Lower lobe of right lung (tissue), 2 donors: ENCODE measurements around the gene PRAME. TPM values are rescaled to one million over a fixed set of nuclear protein-coding genes. Genes with fewer than 3 reads are reported as not detected.
"Not testable (repeated sequence)": the region's sequence is repeated elsewhere in the genome, so short reads cannot be mapped to it uniquely, and the experiment has no call there.

Experiments
- ATAC-seq, 2 donors: fragments of 200-7000 bp; cut with Tn5 transposase; one replicate each; pipeline ENCODE4 v1.9.1; 2020 to 2022; ENCODE audit warnings: mild to moderate bottlenecking in 2 of 2, moderate library complexity in 2 of 2
- DNase-seq: peaks from one replicate; pipeline ENCODE4 v3.0.0-alpha.2; 2020
- H3K27ac ChIP-seq: fragments of 200-600 bp; one replicate; pipeline ENCODE4 v1.8.0; 2022
- H3K27me3 ChIP-seq: fragments of 200-600 bp; one replicate; pipeline ENCODE4 v1.8.0; 2022; ENCODE audit warnings: low read depth
- H3K36me3 ChIP-seq: fragments of 200-600 bp; one replicate; pipeline ENCODE4 v1.8.0; 2022; ENCODE audit warnings: mild to moderate bottlenecking
- H3K4me1 ChIP-seq: fragments of 200-600 bp; one replicate; pipeline ENCODE4 v1.8.0; 2022
- H3K4me3 ChIP-seq: fragments of 200-600 bp; one replicate; pipeline ENCODE4 v1.8.0; 2022; ENCODE audit warnings: mild to moderate bottlenecking
- H3K9me3 ChIP-seq: fragments of 200-600 bp; one replicate; pipeline ENCODE4 v1.8.0; 2022
- CTCF ChIP-seq: fragments of 200-600 bp; IDR thresholded peaks from one replicate; pipeline ENCODE4 v1.8.0; 2022; ENCODE audit warnings: antibody characterized with exemption, mild to moderate bottlenecking
- intact Hi-C: fragments of 100-400 bp; cut with DNase I; formaldehyde crosslinking; loops from one replicate; pipeline ENCODE4 v1.11.0; 2022
- long read RNA-seq: library from polyadenylated mRNA; unstranded; transcript quantifications from one replicate; pipeline ENCODE4 v2.0.0, GENCODE V29; 2021
- total RNA-seq: library from RNA; stranded (reverse); fragmentation: NEBNext Ultra II Directional; extraction: Animal tissue kit (Norgen Biotek cat#: 25700); gene quantifications from one replicate; pipeline ENCODE4 v1.2.1, GENCODE V29; 2021
- donor health status: DM: no; HTN: yes; CAD: no; lungs with severe emphysema.

PRAME gene
- total RNA-seq, result not detected
- long read RNA-seq, result 0 reads

- Histone ChIP-seq H3K27ac (no peak within 1 kb of the TSS), H3K4me3 (no peak within 1 kb of the TSS), H3K9me3 (no peaks in the 10 kb centered on the region), H3K4me1 (no peaks in the 10 kb centered on the region), H3K36me3 (no peaks in the 10 kb centered on the region), H3K27me3 (no peaks in the 10 kb centered on the region)
- DNase-seq (peak; percentile 75), ATAC-seq (peak; percentile 53 to 77)
- TF ChIP-seq CTCF, result peak; percentile 57
- intact Hi-C loops, result no loop called here
Measured at GRCh38 chr22:22558972-22559603, at the start of gene PRAME. Gene PRAME (minus strand): TSS chr22:22559265. CDS start chr22:22556832, 2,433 bp downstream.

GRCh38 chr22:22608022-22608421, 49.0 kb upstream of the PRAME start:
- H3K27me3 ChIP-seq, intact Hi-C loops, H3K4me3 ChIP-seq, H3K4me1 ChIP-seq, H3K9me3 ChIP-seq, H3K27ac ChIP-seq, ATAC-seq, DNase-seq, H3K36me3 ChIP-seq: not testable (repeated sequence)

DNA sequence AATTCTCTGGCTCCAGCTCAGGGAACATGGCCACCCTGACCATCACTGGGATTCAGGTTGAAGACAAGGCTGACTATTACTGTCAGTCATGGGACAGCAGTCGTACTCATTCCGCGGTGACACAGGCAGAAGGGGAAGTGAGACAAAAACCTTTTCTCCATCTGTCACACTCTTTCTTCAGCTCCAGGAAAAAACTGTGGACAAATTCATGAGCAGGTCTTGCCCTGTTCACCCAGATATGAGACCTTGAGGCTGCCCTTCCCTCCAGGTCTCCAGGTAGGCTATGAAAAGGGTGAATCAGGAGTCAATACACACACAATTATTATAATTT, 46.0 kb upstream of the PRAME start:
- TF ChIP-seq CTCF, result no peak
- Histone ChIP-seq H3K4me3 (no peak overlapping the region), H3K4me1 (no peaks in the 10 kb centered on the region), H3K9me3 (no peaks in the 10 kb centered on the region), H3K27ac (no peak overlapping the region), H3K27me3 (peaks cover 4% of the 10 kb centered on the region), H3K36me3 (no peaks in the 10 kb centered on the region)
- intact Hi-C loops, result no loop called here
- no peak for ATAC-seq
- DNase-seq, result no peak

DNA sequence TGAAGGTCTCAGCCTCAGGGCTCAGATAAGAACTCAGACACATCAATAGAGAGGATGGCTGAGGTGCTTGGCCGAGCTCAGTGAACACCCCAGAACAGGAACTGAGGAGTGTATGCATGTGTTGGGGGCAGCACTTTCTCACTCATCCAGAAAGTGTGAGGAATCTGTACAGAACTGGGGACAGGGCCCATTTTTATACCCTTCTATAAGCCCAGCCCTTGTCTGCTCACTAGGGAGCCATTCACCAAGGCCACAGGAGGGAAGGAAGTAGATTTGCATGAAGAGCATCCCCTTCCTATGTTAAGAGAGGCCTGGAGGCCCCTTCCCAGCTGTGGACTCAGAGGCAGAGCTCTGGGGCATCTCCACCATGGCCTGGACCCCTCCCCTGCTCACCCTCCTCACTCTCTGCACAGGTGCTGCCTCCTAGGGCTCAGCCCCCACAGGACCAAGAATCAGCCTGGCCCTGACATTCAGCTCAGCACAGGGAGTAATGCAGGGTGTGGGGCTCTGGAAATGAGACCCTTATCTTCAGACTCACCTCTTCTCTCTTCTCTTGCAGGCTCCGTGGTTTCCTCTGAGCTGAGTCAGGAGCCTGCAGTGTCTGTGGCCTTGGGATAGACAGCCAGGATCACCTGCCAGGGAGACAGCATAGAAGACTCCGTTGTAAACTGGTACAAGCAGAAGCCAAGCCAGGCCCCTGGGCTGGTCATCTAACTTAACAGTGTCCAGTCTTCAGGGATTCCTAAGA, 45.4 kb upstream of the PRAME start:
- intact Hi-C loops, result no loop called here

DNA sequence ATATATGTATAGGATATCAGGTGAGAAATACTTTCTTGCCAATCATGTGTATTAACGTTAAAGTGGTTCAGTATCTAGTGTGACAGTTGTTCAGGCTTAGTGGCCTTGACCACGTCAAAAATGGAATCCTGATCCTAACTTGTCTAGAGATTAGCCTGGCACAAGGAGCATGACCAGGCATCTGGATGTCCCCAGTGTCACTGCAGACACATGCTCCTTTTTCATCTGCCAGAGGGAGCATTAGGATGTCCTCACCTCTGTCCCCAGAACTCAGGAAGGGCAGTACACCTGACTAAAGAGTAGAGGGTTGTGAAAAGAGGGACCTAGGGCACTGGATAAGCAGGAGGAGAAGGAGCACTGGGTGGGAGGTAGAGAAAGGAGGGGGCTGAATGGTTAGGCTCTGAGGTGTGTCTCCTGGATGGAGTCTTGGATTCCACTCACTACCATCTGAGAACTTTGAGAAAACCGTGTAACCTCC, 44.4 kb upstream of the PRAME start:
- intact Hi-C loops, result no loop called here
- Histone ChIP-seq H3K27ac (no peak overlapping the region), H3K27me3 (peaks cover 4% of the 10 kb centered on the region), H3K4me1 (no peaks in the 10 kb centered on the region), H3K36me3 (no peaks in the 10 kb centered on the region), H3K9me3 (no peaks in the 10 kb centered on the region), H3K4me3 (no peak overlapping the region)
- ATAC-seq (no peak), DNase-seq (no peak)
- no peak for TF ChIP-seq CTCF

More for the DNA sequence above, 45.4 kb upstream of the PRAME start:
- DNase-seq, result no peak
- no peaks in the 10 kb centered on the region for H3K4me1 ChIP-seq
- no peaks in the 10 kb centered on the region for H3K36me3 ChIP-seq
- no peak overlapping the region for H3K27ac ChIP-seq
- ATAC-seq, result no peak
- H3K27me3 ChIP-seq, result peaks cover 4% of the 10 kb centered on the region
- H3K4me3 ChIP-seq, result no peak overlapping the region
- H3K9me3 ChIP-seq, result no peaks in the 10 kb centered on the region
- no peak for TF ChIP-seq CTCF
